Omental fat pad (tissue), 4 donors: ENCODE measurements around the gene KIAA1586. TPM values are rescaled to one million over a fixed set of nuclear protein-coding genes. Genes with fewer than 3 reads are reported as not detected.
"Not testable (repeated sequence)": the region's sequence is repeated elsewhere in the genome, so short reads cannot be mapped to it uniquely, and the experiment has no call there.

Experiments
- ATAC-seq: fragments of 150-250 bp; one replicate; pipeline ENCODE4 v1.9.1; 2016; ENCODE audit warnings: mild to moderate bottlenecking, moderate library complexity; ENCODE audit not compliant: low FRiP score
- DNase-seq: peaks from one replicate; pipeline ENCODE4 v3.0.0-alpha.2; 2019; ENCODE audit warnings: low spot score
- total RNA-seq, 4 donors: library from RNA; depleted of rRNA; stranded (reverse); fragments of >200 nt; gene quantifications; one replicate each; pipeline ENCODE4 v1.1.0, GENCODE V29; 2016
- TF ChIP-seq, protein P1 (sequence below), 3 donors: fragments of 450-650 bp; IDR thresholded peaks; one replicate each; pipeline ENCODE4 v1.5.1; 2016 to 2017; ENCODE audit warnings: antibody characterized with exemption in 3 of 3, mild to moderate bottlenecking in 3 of 3, moderate library complexity in 2 of 3

KIAA1586 gene
- total RNA-seq, 4 donors from 2014 or later: 4.7 to 10.7 (median 7.3) TPM

DNA sequence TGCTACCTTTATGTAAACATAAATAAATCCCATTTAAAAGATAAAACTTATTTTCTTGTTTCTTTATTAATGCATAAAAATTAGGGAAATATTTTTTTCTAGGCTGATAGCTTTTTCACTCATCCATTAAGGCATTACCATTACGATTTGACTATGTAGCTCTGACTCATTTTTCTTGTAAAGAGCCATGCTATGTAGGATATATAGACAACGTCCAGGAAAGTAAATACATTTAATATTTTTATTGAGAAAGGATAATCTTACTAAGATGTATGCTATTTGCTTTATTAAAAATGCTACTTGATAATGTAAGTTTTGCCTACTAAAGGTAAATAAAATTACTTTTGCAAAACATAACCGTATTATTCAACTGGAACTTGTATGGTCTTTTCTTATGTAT lies 19.2 kb upstream of the KIAA1586 start:
- no peak for ATAC-seq
- no peak for DNase-seq
- TF ChIP-seq, protein P1, sequence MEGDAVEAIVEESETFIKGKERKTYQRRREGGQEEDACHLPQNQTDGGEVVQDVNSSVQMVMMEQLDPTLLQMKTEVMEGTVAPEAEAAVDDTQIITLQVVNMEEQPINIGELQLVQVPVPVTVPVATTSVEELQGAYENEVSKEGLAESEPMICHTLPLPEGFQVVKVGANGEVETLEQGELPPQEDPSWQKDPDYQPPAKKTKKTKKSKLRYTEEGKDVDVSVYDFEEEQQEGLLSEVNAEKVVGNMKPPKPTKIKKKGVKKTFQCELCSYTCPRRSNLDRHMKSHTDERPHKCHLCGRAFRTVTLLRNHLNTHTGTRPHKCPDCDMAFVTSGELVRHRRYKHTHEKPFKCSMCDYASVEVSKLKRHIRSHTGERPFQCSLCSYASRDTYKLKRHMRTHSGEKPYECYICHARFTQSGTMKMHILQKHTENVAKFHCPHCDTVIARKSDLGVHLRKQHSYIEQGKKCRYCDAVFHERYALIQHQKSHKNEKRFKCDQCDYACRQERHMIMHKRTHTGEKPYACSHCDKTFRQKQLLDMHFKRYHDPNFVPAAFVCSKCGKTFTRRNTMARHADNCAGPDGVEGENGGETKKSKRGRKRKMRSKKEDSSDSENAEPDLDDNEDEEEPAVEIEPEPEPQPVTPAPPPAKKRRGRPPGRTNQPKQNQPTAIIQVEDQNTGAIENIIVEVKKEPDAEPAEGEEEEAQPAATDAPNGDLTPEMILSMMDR (IDR thresholded peaks at IDR 0.05): no peak

DNA sequence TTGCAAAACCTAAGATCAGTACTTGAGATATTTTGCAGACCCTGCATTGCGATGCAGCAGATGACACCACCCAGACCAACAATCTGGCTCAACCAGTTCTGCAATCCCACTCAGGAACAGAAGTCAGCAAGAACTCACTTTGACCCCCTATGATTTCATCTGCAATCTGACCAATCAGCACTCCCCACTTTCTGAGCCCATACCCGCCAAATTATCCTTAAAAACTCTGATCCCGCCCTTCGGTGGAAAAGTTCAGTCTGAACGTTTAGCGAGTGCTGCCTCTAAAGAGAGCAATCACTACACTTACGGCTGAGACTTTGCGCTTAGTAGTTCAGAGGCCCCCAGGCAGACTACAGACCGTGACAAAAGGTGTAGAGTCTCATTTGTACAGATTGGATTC lies 17.3 kb upstream of the KIAA1586 start:
- no peak for DNase-seq
- TF ChIP-seq, protein P1 (IDR thresholded peaks at IDR 0.05): no peak
- ATAC-seq: no peak

DNA sequence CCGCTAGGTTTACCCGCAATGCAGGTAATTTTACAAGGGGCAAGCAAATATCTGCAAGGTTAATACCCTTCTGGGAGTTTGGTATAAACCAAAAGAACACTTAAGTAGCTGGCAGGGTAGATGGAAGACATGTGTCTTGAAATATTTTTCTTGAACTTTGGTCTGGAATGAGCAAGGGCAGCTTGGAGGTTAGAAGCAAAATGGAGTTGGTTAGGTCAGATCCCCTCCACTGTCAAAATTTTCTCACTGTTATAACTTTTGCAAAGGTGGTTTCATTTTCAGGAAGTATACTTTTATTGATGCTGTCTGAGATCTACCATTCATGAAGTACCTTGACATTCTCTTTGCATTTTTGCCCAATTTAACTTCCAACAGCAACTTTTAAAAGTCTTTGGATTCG lies 13.3 kb upstream of the KIAA1586 start:
- no peak for DNase-seq
- TF ChIP-seq, protein P1 (IDR thresholded peaks at IDR 0.05): no peak
- no peak for ATAC-seq

DNA sequence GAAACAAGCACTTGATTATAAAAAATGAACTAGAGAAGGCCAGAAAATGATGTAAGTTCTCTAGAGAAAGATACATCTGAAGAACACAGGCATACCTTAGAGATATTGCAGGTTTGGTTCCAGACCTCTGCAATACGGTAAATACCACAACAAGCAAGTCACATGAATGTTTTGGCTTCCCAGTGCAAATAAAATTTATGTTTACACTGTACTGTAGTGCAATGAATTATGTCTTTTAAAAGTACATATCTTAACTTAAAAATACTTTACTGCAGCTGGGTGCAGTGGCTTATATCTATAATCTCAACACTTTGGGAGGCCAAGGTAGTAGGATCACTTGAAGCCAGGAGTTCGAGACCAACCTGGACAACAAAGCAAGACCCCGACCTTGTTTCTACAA lies 10.9 kb upstream of the KIAA1586 start:
- DNase-seq (no peak), ATAC-seq (no peak)
- TF ChIP-seq, protein P1 (IDR thresholded peaks at IDR 0.05): no peak

DNA sequence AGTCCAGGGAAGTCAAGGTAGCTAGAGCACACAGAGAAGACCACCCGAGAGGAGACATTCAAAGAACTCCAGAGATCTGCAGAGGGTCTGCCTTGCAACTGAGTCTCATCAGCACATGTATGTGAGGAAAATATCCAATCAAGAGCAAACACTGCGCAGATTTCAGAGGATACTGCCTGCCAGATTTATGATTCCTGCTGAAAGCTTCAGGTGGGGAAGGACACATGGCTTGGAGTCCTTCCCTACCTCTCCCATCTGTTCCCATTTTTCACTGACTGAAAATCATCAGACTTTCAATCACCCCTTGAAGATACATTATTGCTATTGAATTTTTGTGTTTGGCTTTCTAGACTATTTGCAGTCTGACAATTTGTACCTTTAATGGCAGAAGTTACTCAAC lies 7.6 kb upstream of the KIAA1586 start:
- TF ChIP-seq, protein P1 (IDR thresholded peaks at IDR 0.05): no peak
- DNase-seq (no peak), ATAC-seq (no peak)

DNA sequence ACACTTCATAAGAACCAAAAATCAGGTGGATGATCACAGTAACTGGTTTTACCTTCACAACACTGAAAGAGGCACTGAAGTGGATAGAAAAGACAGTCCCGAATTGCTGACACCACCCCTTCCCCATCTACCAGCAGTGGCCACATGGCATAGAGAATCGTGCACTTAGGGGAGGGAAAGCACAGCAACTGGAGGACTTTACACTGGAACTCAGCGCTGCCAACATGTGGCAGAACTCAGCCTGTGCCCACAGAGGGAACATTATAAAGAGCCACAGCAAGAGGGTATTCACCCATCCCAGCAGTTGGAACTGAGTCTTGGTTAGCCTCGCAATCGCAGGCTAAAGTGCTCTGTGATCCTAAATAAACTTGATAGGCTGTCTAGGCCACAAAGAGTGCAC lies 6.5 kb upstream of the KIAA1586 start:
- TF ChIP-seq, protein P1 (IDR thresholded peaks at IDR 0.05): no peak
- ATAC-seq (no peak), DNase-seq (no peak)

DNA sequence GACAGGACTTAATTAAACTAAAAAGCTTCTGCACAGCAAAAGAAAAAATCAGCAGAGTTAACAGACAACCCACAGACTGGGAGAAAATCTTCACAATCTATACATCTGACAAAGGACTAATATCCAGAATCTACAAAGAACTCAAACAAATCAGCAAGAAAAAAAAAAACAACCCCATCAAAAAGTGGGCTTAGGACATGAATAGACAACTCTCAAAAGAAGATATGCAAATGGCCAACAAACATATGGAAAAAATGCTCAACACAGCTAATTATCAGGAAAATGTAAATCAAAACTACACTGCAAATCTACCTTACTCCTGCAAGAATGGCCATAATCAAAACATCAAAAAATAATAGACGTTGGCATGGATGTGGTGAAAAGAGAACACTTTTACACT lies 2.4 kb upstream of the KIAA1586 start:
- not testable (repeated sequence) for ATAC-seq, DNase-seq

DNA sequence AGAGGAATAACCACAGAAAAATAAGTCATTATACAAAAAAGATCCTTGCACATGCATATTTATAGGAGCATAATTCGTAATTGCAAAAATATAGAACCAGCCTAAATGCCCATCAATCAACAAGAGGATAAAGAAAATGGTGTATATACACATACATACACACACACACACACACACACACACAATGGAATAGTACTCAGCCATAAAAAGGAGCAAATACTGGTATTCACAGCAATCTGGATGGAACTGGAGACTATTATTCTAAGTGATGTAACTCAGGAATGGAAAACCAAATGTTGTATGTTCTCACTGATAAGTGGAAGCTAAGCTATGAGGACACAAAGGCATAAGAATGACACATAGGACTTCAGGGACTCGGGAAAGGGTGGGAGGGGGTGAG lies 1.9 kb upstream of the KIAA1586 start:
- TF ChIP-seq, protein P1 (IDR thresholded peaks at IDR 0.05): no peak
- DNase-seq (no peak), ATAC-seq (no peak)

DNA sequence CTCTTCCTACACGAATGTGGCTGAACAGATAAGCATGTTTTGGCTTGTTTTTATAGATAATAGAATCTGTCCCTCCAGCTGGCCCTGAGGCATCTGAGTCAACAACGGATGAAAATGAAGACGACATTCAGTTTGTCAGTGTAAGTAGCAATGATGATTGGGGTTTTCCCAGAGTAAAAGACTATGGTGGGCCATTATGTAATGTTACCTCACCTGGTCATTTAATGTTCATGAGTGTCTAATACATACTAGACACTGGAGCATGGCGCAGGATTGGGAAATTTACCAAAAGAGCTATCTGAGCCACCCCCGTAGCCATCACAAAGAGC lies 728 bp downstream of the KIAA1586 start:
- peak; percentile 22 for ATAC-seq
- not testable (repeated sequence) for DNase-seq

DNA sequence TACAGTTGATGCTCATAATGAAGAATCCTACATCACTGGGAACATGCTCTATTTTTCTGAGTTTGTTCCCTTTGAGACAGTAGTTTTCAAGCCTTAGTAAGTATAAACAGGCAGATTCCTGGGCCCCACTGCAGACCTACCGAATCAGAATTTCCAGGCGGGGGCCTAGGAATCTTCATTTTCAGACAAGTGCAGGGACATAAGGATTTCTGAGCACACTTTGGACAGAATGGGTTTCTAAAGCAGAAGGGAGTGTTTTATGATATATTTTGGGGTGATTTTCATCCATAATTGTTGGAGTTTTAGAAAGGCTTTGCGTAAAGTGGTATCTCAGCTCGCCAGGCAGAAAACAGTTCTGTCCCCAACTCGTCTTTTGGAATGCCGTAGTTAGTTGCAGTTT lies 1.4 kb downstream of the KIAA1586 start:
- DNase-seq, ATAC-seq: not testable (repeated sequence)
